ENCODE results near the gene SORD.
"Not testable (repeated sequence)": the region's sequence is repeated elsewhere in the genome, so short reads cannot be mapped to it uniquely, and the experiment has no call there.

Gene SORD

DNA sequence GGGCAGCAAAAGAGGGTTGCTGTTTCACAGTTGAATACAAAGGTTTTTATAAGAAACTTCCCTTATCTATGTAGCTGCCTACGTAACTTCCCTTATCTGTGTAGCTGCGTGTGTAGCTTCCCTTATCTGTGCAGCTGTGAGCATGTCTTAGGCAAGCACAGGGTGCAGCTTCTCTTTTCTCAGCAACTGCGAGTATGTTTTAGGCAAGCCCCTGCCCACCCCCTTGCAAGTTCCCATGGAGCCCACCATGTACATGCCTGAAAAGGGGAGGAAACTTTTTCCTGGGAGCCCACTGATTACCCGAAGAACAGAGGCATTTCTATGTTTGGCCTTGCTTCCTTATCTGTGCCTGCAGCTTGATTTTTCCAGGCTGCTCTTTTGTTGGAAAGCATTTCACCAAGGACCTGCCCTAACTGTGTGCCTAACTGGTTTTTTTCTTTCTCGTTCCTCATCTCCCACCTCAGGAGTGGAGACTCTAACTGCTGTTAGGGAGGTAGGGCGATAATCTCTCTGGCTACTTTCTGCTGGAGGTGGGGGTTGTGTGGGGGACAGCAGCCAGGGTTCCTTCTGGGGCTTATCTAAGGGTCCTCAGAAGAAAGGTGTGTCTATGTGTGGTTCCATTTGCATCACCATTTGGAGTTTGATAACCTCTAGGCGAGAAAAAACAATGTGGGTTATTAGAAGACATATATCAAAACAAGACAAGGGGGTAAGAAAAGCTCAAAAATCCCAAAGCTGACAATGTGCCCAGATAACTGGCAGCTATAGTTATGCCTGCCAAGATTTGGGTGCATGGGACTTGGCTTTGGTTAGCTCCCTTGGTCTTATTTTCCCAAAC is 26.0 kb downstream of the SORD start:
- TF ChIP-seq, protein P1, sequence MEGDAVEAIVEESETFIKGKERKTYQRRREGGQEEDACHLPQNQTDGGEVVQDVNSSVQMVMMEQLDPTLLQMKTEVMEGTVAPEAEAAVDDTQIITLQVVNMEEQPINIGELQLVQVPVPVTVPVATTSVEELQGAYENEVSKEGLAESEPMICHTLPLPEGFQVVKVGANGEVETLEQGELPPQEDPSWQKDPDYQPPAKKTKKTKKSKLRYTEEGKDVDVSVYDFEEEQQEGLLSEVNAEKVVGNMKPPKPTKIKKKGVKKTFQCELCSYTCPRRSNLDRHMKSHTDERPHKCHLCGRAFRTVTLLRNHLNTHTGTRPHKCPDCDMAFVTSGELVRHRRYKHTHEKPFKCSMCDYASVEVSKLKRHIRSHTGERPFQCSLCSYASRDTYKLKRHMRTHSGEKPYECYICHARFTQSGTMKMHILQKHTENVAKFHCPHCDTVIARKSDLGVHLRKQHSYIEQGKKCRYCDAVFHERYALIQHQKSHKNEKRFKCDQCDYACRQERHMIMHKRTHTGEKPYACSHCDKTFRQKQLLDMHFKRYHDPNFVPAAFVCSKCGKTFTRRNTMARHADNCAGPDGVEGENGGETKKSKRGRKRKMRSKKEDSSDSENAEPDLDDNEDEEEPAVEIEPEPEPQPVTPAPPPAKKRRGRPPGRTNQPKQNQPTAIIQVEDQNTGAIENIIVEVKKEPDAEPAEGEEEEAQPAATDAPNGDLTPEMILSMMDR (IDR thresholded peaks at IDR 0.05; ENCODE audit: low read depth, low read length, missing control alignments) = no peak
- no peak overlapping the region for H3K4me3 ChIP-seq (replicated peaks; ENCODE audit: low read depth, low read length)
- no peak for DNase-seq (ENCODE audit: extremely low read depth, low read depth)

DNA sequence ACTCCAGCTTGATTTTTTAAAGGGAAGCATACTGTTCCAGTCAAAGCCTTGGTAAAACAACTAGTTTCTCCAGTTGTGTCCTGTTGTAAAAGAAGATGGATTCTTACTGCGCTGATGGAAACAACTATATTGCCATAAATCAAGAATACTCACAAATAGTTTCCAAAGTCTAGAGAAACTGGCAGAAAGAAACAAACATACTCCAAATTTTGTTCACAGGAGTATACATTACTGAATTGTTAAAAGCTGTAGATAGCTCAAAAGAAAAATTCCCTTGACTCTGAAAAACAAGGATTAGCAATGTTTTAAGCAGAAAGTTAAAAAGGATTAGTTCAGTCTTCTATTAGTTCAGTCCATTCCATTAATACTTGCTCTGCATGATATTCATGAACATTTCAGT is 27.6 kb downstream of the SORD start:
- TF ChIP-seq, protein P1 (IDR thresholded peaks at IDR 0.05; ENCODE audit: low read depth, low read length, missing control alignments) = no peak

DNA sequence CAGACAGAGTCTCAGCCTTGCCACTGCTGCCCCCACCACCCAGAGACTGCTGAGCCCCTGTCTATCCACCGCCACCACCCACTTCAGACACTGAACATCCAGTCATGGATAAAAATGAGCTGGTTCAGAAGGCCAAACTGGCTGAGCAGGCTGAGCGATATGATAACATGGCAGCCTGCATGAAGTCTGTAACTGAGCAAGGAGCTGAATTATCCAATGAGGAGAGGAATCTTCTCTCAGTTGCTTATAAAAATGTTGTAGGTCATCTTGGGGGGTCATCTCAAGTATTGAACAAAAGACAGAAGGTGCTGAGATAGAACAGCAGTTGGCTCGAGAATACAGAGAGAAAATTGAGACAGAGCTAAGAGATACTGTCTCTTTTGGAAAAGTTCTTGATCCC is 29.7 kb downstream of the SORD start:
- not testable (repeated sequence) for H3K4me3 ChIP-seq (replicated peaks; ENCODE audit: low read depth, low read length); DNase-seq (ENCODE audit: extremely low read depth, low read depth)

More for the DNA sequence above, 27.6 kb downstream of the SORD start:
- DNase-seq (ENCODE audit: extremely low read depth, low read depth) = no peak
- no peak overlapping the region for H3K4me3 ChIP-seq (replicated peaks; ENCODE audit: low read depth, low read length)

DNA sequence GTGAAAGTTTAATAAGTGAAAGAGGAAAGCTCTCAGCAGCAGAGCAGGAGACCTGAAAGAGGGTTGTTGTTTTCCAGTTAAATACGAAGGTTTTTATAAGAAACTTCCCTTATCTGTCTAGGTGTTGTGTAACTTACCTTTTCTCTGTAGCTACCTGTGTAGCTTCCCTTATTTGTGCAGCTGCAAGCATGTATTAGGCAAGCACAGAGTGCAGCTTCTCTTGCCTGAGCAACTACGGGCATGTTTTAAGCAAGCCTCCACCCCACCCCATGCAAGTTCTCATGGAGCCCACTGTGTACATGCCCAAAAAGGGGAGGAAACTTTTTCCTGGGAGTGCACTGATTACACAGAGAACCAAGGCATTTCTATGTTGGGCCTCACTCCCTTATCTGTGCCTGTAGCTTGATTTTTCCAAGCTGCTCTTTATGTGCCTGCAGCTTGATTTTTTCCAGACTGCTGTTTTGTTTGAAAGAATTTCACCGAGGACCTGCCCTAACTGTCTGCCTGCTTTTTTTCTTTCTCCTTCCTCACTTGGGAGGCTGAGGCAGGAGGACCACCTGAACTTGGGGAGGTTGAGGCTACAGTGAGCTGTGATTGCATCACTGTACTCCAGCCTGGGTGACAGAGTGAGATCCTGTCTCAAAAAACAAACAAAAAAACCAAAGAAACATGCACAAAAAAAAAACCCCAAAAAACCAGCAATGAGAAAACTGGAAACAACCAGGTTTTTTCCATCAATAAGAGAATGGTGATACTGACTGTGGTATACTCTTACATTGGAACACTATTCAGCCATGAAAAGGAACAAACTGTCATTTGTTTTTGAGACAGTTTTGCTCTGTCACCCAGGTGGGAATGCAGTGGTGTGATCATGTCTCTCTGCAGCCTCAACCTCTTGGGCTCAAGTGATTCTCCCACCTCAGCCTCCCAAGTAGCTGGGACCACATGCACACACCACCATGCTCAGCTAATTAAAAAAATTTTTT is 36.0 kb downstream of the SORD start:
- DNase-seq (ENCODE audit: extremely low read depth, low read depth) = not testable (repeated sequence)

GRCh38 chr15:45062301-45062700 is 39.3 kb downstream of the SORD start:
- H3K4me3 ChIP-seq (replicated peaks; ENCODE audit: low read depth, low read length); DNase-seq (ENCODE audit: extremely low read depth, low read depth): not testable (repeated sequence)

More for the DNA sequence above, 36.0 kb downstream of the SORD start:
- not testable (repeated sequence) for H3K4me3 ChIP-seq (replicated peaks; ENCODE audit: low read depth, low read length)

DNA sequence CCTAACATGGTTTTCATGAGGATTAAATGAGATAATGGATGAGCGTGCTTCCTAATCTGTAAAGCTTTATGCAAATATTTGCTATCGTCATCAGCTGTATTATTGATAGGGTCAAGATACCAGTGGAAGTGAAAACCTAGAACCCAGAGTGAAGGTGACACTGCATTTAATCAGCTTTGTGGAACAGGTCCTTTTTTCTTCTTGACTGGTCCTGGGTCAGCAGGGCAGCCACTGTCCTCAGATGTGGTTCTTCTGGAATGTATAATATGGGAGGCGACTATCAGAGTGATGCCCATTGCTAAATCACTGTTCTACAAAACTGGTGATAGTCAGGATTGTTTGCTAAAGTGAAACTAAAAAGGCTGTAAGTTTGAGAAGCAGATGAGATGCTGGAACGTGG is 41.4 kb downstream of the SORD start:
- H3K4me3 ChIP-seq (replicated peaks; ENCODE audit: low read depth, low read length) = no peak overlapping the region
- no peak for DNase-seq (ENCODE audit: extremely low read depth, low read depth)
- TF ChIP-seq, protein P1 (IDR thresholded peaks at IDR 0.05; ENCODE audit: low read depth, low read length, missing control alignments) = no peak

- not testable (repeated sequence) for DNase-seq (ENCODE audit: extremely low read depth, low read depth); H3K4me3 ChIP-seq (replicated peaks; ENCODE audit: low read depth, low read length)
These were observed 47.0 kb downstream of the SORD start for GRCh38 chr15:45069942-45070360.

DNA sequence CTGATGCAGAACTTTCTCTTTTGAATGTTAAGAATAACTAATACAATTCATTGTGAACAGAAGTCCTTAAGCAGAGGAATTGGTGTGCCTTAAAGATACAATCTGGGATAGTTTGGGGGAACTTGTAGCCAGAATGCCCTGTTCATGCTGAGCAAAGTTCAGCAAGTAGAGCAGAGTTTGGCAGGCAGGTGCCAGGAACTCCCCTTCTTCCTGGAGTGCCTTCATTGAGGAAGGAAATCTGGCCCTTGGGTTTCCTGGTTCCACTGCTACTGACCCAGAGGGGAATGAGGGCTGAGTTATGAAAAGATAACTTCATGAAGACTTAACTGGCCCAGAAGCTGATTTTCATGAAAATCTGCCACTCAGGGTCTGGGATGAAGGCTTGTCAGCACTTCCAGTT is 50.6 kb downstream of the SORD start:
- DNase-seq (ENCODE audit: extremely low read depth, low read depth); H3K4me3 ChIP-seq (replicated peaks; ENCODE audit: low read depth, low read length): not testable (repeated sequence)

DNA sequence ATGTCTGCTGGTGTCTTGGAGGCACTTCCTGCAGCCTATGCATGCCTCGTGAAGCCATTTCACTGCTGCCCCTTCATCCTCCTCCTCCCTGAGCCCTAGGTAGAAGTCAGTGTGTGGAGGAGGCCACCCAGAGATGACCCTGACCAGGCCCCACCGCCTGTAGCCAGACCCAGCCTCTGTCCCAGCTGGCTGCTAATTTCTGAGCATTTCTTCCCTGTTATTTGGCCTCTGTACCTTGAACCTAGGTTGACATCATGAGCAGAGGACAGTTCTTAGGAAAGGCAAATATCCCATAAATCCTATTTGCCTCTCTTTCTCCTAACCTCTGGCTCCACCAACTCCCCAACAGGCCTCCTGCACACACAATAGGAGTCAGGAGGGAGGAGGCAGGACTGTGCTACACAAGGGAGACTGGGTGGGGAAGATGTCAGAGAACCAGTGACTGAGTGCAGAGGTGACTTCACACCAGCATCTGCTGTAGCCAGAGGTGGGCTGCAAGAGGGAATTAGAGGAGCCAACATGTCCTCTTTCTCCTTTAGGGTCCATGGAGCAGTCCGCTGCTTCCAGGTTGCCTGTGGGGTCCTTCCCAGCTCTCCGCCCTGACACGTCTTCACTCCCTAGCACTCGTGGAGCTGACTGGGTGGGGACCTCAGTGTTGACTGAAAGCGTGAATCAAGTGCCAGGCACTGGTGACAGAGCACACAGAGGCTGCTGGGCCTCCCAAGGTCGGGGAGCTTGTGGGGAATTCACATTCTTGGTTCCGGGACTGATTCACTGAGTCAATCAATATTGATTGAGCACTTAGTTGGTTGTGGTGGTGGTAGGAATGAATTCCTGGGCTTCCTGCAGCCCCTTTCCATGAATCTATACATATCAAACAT is 52.7 kb downstream of the SORD start:
- H3K4me3 ChIP-seq (replicated peaks; ENCODE audit: low read depth, low read length); DNase-seq (ENCODE audit: extremely low read depth, low read depth): not testable (repeated sequence)

DNA sequence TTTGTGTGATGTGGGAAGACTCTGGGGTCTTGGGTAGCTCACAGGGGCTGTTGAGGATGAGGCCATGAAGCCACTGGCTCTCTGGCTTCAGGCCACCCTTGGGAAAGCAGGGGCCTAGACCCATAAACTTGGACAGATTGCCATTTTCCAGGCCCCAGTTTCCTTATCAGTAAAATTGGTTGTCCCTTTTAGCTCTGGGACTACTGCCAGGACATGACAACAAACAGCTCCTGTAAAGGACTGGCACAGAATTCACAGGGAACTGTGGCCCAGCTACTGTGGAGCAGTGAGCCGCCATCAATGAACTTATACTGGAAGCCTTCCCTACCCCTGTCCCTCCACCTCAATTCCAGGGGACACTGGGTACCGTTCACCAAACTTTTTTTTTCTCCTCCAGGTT is 54.4 kb downstream of the SORD start:
- DNase-seq (ENCODE audit: extremely low read depth, low read depth); H3K4me3 ChIP-seq (replicated peaks; ENCODE audit: low read depth, low read length): not testable (repeated sequence)

DNA sequence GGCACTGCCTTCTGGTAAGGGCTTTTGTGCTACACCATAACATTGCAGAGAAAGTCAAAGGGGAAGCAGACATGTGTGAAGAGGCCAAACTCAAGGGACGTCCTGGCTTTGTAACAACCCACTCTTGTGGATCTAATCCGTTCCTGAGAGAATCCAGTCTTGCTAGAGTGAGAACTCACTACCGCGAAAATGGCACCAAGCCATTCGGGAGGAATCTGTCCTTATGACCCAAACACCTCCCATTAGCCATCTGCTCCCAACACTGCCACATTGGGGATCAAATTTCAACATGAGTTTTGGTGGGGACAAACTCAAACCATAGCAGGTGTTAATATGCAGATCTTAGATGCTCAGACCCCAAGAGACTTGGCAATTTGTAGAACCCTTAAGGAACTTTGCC is 56.2 kb downstream of the SORD start:
- not testable (repeated sequence) for DNase-seq (ENCODE audit: extremely low read depth, low read depth); H3K4me3 ChIP-seq (replicated peaks; ENCODE audit: low read depth, low read length)

GRCh38 chr15:45079628-45080246 is 56.7 kb downstream of the SORD start:
- not testable (repeated sequence) for H3K4me3 ChIP-seq (replicated peaks; ENCODE audit: low read depth, low read length); DNase-seq (ENCODE audit: extremely low read depth, low read depth)

DNA sequence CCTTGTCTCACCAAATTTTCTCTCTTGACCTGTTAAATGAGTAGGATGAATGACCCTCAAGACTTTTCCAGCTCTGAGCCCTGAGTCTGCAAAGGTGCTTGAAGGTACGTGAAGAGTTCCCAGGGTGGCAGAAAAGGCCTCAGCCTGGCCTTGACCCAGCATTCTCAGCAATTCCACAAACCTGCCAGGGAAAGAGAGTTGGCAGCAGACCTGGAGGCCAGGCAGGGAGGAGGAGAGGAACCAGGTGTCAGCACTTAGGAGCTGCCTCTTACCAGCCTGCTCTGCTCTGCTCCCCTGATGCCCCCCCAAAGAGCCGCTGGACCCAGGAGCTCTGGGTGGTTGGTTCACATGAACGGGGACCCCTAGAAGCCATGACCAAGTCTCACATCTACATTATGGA is 57.6 kb downstream of the SORD start:
- not testable (repeated sequence) for DNase-seq (ENCODE audit: extremely low read depth, low read depth); H3K4me3 ChIP-seq (replicated peaks; ENCODE audit: low read depth, low read length)
